ENCODE measurements around the gene MR1.
"Not testable (repeated sequence)": the region's sequence is repeated elsewhere in the genome, so short reads cannot be mapped to it uniquely, and the experiment has no call there.

MR1 gene

DNA sequence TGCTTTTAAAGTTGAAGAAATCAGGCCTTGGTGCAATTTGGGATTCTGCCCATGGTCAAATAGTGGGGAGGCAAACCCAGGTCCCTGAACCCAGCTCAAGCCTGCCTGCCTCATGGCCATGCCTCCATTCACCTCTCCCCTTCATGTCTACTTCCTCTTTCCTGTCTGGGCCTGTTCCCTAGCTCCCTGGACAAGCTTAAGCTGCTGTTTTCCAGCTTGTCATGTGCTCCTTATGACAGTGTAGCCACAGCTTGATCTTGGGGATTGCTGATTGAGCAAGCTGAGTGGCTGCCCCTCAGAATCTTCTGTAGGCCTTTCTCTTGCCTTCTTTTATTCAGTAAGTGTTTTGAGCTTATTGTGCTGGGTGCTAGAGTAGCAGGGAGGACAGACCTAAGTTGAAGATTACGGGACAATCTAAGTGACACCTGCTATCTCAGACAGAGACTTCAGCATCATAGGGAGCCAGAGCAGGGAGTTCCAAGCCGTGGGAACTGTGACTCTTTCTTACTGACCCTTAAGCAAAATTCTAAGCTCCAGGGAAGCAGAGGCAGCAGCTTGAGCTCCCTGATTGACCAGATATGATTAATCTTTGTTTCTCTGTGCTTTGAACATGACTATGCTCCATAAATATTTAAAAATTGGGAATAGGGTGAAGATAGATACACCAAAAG is 520 bp upstream of the MR1 start:
- ChIA-PET POLR2A (interaction anchor here (0.7 to 3.4 kb wide), 4 partner anchors 11 to 57 kb away, joined by 3 to 21 read pairs (median 6); partner anchors contain the start of gene STX6), CTCF (interaction anchor here (0.9 to 17.3 kb wide), 7 partner anchors 11 to 151 kb away, joined by 3 to 362 read pairs (median 3); partner anchors contain the start of gene STX6)
- TF ChIP-seq, protein P1, sequence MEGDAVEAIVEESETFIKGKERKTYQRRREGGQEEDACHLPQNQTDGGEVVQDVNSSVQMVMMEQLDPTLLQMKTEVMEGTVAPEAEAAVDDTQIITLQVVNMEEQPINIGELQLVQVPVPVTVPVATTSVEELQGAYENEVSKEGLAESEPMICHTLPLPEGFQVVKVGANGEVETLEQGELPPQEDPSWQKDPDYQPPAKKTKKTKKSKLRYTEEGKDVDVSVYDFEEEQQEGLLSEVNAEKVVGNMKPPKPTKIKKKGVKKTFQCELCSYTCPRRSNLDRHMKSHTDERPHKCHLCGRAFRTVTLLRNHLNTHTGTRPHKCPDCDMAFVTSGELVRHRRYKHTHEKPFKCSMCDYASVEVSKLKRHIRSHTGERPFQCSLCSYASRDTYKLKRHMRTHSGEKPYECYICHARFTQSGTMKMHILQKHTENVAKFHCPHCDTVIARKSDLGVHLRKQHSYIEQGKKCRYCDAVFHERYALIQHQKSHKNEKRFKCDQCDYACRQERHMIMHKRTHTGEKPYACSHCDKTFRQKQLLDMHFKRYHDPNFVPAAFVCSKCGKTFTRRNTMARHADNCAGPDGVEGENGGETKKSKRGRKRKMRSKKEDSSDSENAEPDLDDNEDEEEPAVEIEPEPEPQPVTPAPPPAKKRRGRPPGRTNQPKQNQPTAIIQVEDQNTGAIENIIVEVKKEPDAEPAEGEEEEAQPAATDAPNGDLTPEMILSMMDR (IDR thresholded peaks at IDR 0.05; ENCODE audit: insufficient read depth, low read length, missing control alignments): no peak
- H3K4me3 ChIP-seq (ENCODE audit: low read depth, low read length): peak overlapping the region; percentile 26
- no peak for DNase-seq (ENCODE audit: low read depth, low spot score)

DNA sequence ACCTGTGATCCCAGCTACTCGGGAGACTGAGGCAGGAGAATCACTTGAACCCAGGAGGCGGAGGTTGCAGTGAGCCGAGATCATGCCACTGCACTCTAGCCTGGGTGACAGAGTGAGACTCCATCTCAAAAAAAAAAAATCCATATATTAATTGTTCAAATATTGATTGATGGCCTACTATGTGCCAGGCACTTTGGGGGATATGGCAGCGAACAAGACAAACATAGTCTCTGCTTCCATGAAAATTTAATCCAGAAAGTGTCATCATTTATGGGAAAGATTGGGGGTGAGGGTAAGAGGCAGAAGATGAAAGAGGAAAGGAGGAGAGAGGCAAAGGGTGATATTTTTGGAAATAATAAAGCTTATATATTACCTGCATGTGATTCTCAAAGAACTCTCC is 1.4 kb downstream of the MR1 start:
- H3K4me3 ChIP-seq (ENCODE audit: low read depth, low read length); POLR2A ChIA-PET; DNase-seq (ENCODE audit: low read depth, low spot score): not testable (repeated sequence)
- CTCF ChIA-PET: interaction anchor here (0.6 to 17.3 kb wide), 5 partner anchors 10 to 153 kb away, joined by 4 to 362 read pairs (median 10); no protein-coding TSS in a partner anchor

DNA sequence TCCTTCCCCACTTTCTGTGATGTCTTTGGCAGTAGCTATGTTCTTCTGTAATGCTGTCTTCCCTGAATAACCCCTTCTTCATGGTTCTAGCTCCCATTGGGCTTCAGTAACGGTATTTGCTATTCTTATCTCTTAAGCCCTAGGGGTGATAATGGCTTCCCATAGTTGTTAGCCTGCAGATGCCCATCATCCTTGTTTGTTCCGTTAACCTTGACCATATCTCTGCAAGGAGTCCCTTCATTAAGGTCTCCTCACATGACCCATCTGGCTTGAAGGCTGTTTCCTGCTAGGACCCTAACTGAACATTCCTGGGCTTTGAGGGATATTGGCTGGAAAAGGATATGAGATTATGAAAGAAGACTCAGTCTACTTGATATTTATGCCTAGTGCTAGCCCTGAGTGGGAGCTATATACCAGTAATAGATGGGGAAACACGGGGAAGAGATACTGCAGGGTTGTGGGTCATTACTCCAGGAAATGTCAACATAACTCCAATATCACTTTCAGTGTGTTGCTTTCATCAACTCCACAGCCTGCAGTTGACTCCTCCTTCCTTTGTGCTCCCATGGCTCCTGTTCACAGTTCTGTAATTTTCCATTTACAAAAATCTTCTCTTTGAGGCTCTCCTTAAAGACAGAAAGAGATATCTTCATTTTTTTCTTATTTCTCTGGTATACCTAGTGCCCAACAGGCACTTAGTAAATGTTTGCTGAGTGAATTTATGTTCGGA is 2.5 kb downstream of the MR1 start:
- TF ChIP-seq, protein P1 (IDR thresholded peaks at IDR 0.05; ENCODE audit: insufficient read depth, low read length, missing control alignments): no peak
- no peak overlapping the region for H3K4me3 ChIP-seq (ENCODE audit: low read depth, low read length)
- POLR2A ChIA-PET: no interaction called here
- no peak for DNase-seq (ENCODE audit: low read depth, low spot score)
- CTCF ChIA-PET: interaction anchor here (0.9 to 17.3 kb wide), 6 partner anchors 8 to 155 kb away, joined by 3 to 362 read pairs (median 8); no protein-coding TSS in a partner anchor

DNA sequence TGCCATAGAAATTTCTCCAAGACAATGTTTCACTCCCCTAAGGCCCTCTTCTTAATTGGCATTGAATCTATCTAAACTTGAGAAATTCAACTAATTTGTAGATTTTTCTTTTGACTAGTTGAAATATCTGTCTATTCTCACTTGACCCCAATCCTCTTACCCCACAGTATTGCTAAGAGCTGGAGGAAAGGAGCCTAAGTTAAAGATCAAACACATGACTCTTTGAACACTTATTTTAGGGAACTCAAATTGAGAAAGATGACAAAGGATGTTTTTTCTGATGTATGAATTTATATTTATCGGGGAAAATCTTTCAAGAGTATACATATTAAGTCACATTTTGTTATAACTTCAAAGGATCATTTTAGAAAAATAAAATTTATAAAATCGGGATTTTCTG is 3.6 kb downstream of the MR1 start:
- H3K4me3 ChIP-seq (ENCODE audit: low read depth, low read length): no peak overlapping the region
- POLR2A ChIA-PET: interaction anchor here (0.6 kb wide), 1 partner anchor 105 kb away, joined by 3 read pairs; no protein-coding TSS in a partner anchor
- TF ChIP-seq, protein P1 (IDR thresholded peaks at IDR 0.05; ENCODE audit: insufficient read depth, low read length, missing control alignments): no peak
- DNase-seq (ENCODE audit: low read depth, low spot score): no peak
- CTCF ChIA-PET: interaction anchor here (0.7 to 17.3 kb wide), 24 partner anchors 9 to 156 kb away, joined by 3 to 362 read pairs (median 5); partner anchors contain the start of gene STX6

DNA sequence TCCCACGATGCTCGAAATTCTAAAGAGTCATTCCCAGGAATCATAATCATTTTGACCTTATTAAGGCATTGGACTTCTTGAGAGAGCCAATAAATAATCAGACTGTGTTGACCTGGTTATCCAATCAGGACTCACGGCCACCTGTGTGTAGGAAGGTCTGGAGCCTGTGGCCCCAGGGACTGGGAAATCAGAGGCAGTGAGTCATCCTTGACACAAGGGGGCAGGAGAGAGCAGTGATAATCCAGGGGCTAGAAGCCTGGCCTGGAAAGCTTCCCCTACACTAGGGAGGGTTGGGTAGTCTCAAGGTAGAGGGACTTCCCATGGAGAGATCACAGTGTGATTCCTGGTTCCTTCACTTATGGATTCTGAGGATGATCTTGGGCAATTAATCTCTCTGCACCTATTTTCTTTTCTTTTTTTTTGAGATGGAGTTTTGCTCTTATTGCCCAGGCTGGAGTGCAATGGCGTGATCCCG is 4.7 kb downstream of the MR1 start:
- ChIA-PET CTCF (interaction anchor here (0.7 to 17.3 kb wide), 24 partner anchors 10 to 157 kb away, joined by 3 to 362 read pairs (median 4); no protein-coding TSS in a partner anchor), POLR2A (no interaction called here)
- no peak overlapping the region for H3K4me3 ChIP-seq (ENCODE audit: low read depth, low read length)
- DNase-seq (ENCODE audit: low read depth, low spot score): no peak
- TF ChIP-seq, protein P1 (IDR thresholded peaks at IDR 0.05; ENCODE audit: insufficient read depth, low read length, missing control alignments): peak; percentile 84

DNA sequence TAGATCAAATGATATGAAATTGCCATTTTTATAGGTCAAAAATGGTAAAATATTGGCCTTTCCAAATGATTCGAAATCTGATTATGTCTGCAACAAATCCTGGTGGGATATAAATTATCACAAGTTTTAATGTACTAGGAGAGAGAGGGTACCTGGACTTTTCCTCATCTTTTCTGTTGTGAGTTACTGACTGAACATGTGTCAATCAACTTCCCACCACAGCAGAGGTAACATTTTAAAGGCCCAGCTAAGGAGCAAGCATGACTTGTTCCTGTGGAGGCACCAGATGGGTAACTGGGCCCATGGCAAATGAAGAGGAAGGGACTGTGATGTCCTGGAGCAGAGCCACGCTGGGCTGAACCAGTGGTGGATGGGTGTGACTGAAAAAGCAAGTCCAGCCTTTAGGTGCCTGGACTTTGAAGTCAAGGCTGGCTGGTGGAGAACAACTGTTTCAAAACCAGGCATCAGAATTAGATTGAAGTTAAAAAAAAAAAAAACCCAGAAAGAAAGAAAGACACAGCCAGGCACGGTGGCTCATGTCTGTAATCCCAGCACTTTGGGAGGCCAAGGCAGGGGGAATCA is 6.6 kb downstream of the MR1 start:
- TF ChIP-seq, protein P1 (IDR thresholded peaks at IDR 0.05; ENCODE audit: insufficient read depth, low read length, missing control alignments): no peak
- H3K4me3 ChIP-seq (ENCODE audit: low read depth, low read length): no peak overlapping the region
- CTCF ChIA-PET: interaction anchor here (0.6 to 17.3 kb wide), 4 partner anchors 57 to 126 kb away, joined by 3 to 362 read pairs (median 11); no protein-coding TSS in a partner anchor
- POLR2A ChIA-PET: interaction anchor here (0.8 kb wide), 1 partner anchor 58 kb away, joined by 4 read pairs; no protein-coding TSS in a partner anchor
- DNase-seq (ENCODE audit: low read depth, low spot score): no peak

Measured in AG04449 (cell line).